B cell (primary cell): ENCODE data around the gene CCR9. TPM values are rescaled to one million over a fixed set of nuclear protein-coding genes. Genes with fewer than 3 reads are reported as not detected.

Experiments used
- ATAC-seq: fragments of 200-7000 bp; cut with Tn5 transposase; one replicate; pipeline ENCODE4 v1.10.0; 2021; ENCODE audit warnings: low read depth, mild to moderate bottlenecking, moderate number of reproducible peaks, moderate library complexity
- CTCF ChIA-PET: fragments of 350-600 bp; sonication (Branson Sonifier 250); formaldehyde crosslinking; loops from one replicate; lab custom pipeline; 2021; ENCODE audit warnings: antibody characterized with exemption, inconsistent platforms; lab: Charles Lee
- POLR2A ChIA-PET: fragments of 350-600 bp; sonication (Branson Sonifier 250); formaldehyde crosslinking; loops from one replicate; lab custom pipeline; 2021; ENCODE audit warnings: antibody characterized with exemption; lab: Charles Lee
- DNase-seq: peaks from one replicate; pipeline ENCODE4 v3.0.0; 2013
- H2AFZ ChIP-seq: 2 replicates; pipeline ENCODE4 v1.6.1; 2012; ENCODE audit warnings: mild to moderate bottlenecking, low read depth, low read length; ENCODE audit not compliant: insufficient read depth, poor library complexity, severe bottlenecking
- H3K27ac ChIP-seq, 2 donors: 1 replicate in 1 of 2; 2 replicates in 1 of 2; pipeline ENCODE4 v1.5.1; 2012 to 2013; ENCODE audit warnings: low read length in 2 of 2, mild to moderate bottlenecking in 2 of 2, moderate library complexity in 1 of 2
- H3K27me3 ChIP-seq, 4 experiments: fragments of 200-600 bp in 1 of 4; sonication (generic) in 1 of 4; replicated peaks in 1 of 4; 1 replicate in 2 of 4; 2 replicates in 2 of 4; pipeline versions ENCODE4 v1.6.1 to v1.7.0; 2013 to 2016; ENCODE audit warnings: low read length in 3 of 4, mild to moderate bottlenecking in 2 of 4, mixed read lengths in 1 of 4, moderate library complexity in 1 of 4; ENCODE audit not compliant: insufficient read depth in 4 of 4, control insufficient read depth in 3 of 4; ENCODE audit errors: control extremely low read depth in 1 of 4
- H3K36me3 ChIP-seq, 2 experiments: replicated peaks in 1 of 2; 1 replicate in 1 of 2; 2 replicates in 1 of 2; pipeline versions ENCODE4 v1.6.1 to v1.7.1; 2013; ENCODE audit warnings: low read length in 1 of 2; ENCODE audit not compliant: insufficient read depth in 2 of 2, control insufficient read depth in 1 of 2; ENCODE audit errors: control extremely low read depth in 1 of 2, extremely low read depth in 1 of 2
- H3K4me1 ChIP-seq, 2 donors: fragments of 200-600 bp in 1 of 2; sonication (generic) in 1 of 2; 1 replicate in 1 of 2; 2 replicates in 1 of 2; pipeline versions ENCODE4 v1.5.1 to v1.6.1; 2013 to 2017; ENCODE audit warnings: low read length in 2 of 2; ENCODE audit not compliant: control insufficient read depth in 2 of 2, insufficient read depth in 2 of 2
- H3K4me2 ChIP-seq: replicated peaks from 2 replicates; pipeline ENCODE3; 2012; ENCODE audit warnings: mild to moderate bottlenecking, low read depth, low read length; ENCODE audit not compliant: poor library complexity, severe bottlenecking
- H3K4me3 ChIP-seq, 5 experiments: fragments of 200-600 bp in 1 of 5; sonication (generic) in 1 of 5; 1 replicate in 3 of 5; 2 replicates in 2 of 5; pipeline versions ENCODE4 v1.5.1 to v1.7.0; 2011 to 2016; ENCODE audit warnings: low read length in 4 of 5, mild to moderate bottlenecking in 4 of 5, low read depth in 2 of 5, control low read depth in 1 of 5, moderate library complexity in 1 of 5; ENCODE audit not compliant: insufficient read depth in 1 of 5; ENCODE audit errors: control extremely low read depth in 1 of 5, extremely low read depth in 1 of 5
- H3K79me2 ChIP-seq: fragments of 200-600 bp; sonication (generic); one replicate; pipeline ENCODE4 v1.6.0; 2016; ENCODE audit warnings: low read length; ENCODE audit not compliant: control insufficient read depth, insufficient read depth
- H3K9ac ChIP-seq: fragments of 200-600 bp; sonication (generic); 2 replicates; pipeline ENCODE4 v1.6.1; 2017; ENCODE audit warnings: mild to moderate bottlenecking, low read length, moderate library complexity
- H3K9me3 ChIP-seq, 3 donors: one replicate each; pipeline versions ENCODE4 v1.6.1 to v1.7.1; 2013; ENCODE audit warnings: low read length in 2 of 3; ENCODE audit not compliant: control insufficient read depth in 2 of 3, insufficient read depth in 1 of 3; ENCODE audit errors: control extremely low read depth in 1 of 3
- H4K20me1 ChIP-seq: 2 replicates; pipeline ENCODE4 v1.6.0; 2012; ENCODE audit warnings: mild to moderate bottlenecking, low read length; ENCODE audit not compliant: insufficient read depth, control insufficient read depth, poor library complexity, severe bottlenecking
- H3K27ac Mint-ChIP-seq: one replicate; pipeline ENCODE4 v1.8.0; 2021; ENCODE audit warnings: mixed read lengths
- H3K27me3 Mint-ChIP-seq: one replicate; pipeline ENCODE4 v1.8.0; 2021; ENCODE audit warnings: mixed read lengths
- H3K4me1 Mint-ChIP-seq: one replicate; pipeline ENCODE4 v1.8.0; 2021; ENCODE audit warnings: mixed read lengths
- H3K4me3 Mint-ChIP-seq: one replicate; pipeline ENCODE4 v1.8.0; 2021; ENCODE audit warnings: mixed read lengths
- H3K9me3 Mint-ChIP-seq: one replicate; pipeline ENCODE4 v1.8.0; 2022; ENCODE audit warnings: mixed read lengths; ENCODE audit not compliant: insufficient read depth
- EZH2 ChIP-seq: IDR thresholded peaks from 2 replicates; pipeline ENCODE4 v1.6.1; 2012; ENCODE audit warnings: borderline replicate concordance, low read depth, mild to moderate bottlenecking, moderate library complexity, low read length; ENCODE audit not compliant: insufficient read depth, poor library complexity, severe bottlenecking
- WGBS: methylation state at CpG from one replicate; pipeline ENCODE4 v1.1.5; 2013; ENCODE audit warnings: missing lambda C conversion rate; ENCODE audit not compliant: insufficient coverage; 5-methylcytosine and 5-hydroxymethylcytosine counted together
- intact Hi-C: fragments of 100-400 bp; cut with micrococcal nuclease; formaldehyde crosslinking; loops from one replicate; pipeline ENCODE4 v1.10.0; 2022
- polyA plus RNA-seq: library from polyadenylated mRNA; depleted of rRNA; stranded (reverse); fragments of >200 nt; gene quantifications from 2 replicates; pipeline ENCODE4 v1.2.3, GENCODE V29; 2012
- total RNA-seq, 2 donors: library from RNA; stranded (reverse); fragments of 120-200 nt in 1 of 2; gene quantifications; 1 replicate in 1 of 2; 2 replicates in 1 of 2; pipeline versions ENCODE4 v1.2.3 to v1.2.4, GENCODE V29; 2013 to 2022
- TF ChIP-seq, protein P1 (sequence below): fragments of 200-600 bp; IDR thresholded peaks from one replicate; pipeline ENCODE4 v1.8.0; 2022; ENCODE audit warnings: antibody characterized with exemption, mild to moderate bottlenecking

Gene CCR9
- total and polyA plus RNA-seq, 2 donors (not counting 1 experiment from before 2014, with no cell fraction given), result 0.76 to 1.1 TPM

DNA sequence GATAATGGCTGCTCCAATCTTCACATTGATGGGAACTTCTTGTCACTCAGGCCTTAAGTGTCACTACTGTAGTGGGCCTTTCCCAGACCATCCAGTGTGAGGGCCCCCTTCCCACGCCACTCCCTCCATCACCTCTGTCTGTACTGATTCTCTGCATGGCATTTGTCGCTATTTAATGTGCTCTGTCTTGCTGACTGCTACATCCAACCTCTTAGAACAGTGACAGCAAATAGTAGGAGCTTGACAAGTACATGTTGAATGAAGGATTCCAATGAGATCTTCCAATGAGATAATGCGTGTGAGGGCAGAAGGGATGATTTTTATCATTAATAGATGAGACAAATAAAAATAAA lies 5.6 kb upstream of the CCR9 start:
- 86% methylated on average over 1 of the region's 3 CpGs for WGBS
- H3K9ac ChIP-seq, result no peak overlapping the region
- H3K4me1 ChIP-seq, result no peaks in the 10 kb centered on the region
- H3K4me2 ChIP-seq, result no peak overlapping the region
- no peak overlapping the region for H2AFZ ChIP-seq
- H4K20me1 ChIP-seq, result no peaks in the 10 kb centered on the region
- H3K27me3 ChIP-seq, result no peaks in the 10 kb centered on the region
- H3K79me2 ChIP-seq, result no peaks in the 10 kb centered on the region
- intact Hi-C loops, result no loop called here
- no peaks in the 10 kb centered on the region for H3K36me3 ChIP-seq
- peaks cover 10% of the 10 kb centered on the region for H3K27me3 Mint-ChIP-seq
- TF ChIP-seq, protein P1, sequence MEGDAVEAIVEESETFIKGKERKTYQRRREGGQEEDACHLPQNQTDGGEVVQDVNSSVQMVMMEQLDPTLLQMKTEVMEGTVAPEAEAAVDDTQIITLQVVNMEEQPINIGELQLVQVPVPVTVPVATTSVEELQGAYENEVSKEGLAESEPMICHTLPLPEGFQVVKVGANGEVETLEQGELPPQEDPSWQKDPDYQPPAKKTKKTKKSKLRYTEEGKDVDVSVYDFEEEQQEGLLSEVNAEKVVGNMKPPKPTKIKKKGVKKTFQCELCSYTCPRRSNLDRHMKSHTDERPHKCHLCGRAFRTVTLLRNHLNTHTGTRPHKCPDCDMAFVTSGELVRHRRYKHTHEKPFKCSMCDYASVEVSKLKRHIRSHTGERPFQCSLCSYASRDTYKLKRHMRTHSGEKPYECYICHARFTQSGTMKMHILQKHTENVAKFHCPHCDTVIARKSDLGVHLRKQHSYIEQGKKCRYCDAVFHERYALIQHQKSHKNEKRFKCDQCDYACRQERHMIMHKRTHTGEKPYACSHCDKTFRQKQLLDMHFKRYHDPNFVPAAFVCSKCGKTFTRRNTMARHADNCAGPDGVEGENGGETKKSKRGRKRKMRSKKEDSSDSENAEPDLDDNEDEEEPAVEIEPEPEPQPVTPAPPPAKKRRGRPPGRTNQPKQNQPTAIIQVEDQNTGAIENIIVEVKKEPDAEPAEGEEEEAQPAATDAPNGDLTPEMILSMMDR, result no peak
- no peak for TF ChIP-seq EZH2
- H3K4me3 ChIP-seq, result no peak overlapping the region
- H3K27ac ChIP-seq, result no peak overlapping the region
- ChIA-PET CTCF (no interaction called here), POLR2A (no interaction called here)
- no peak overlapping the region for H3K4me3 Mint-ChIP-seq
- DNase-seq, result no peak
- H3K9me3 Mint-ChIP-seq, result no peaks in the 10 kb centered on the region
- no peaks in the 10 kb centered on the region for H3K4me1 Mint-ChIP-seq
- no peak for ATAC-seq
- H3K9me3 ChIP-seq, result no peaks in the 10 kb centered on the region
- H3K27ac Mint-ChIP-seq, result no peak overlapping the region

DNA sequence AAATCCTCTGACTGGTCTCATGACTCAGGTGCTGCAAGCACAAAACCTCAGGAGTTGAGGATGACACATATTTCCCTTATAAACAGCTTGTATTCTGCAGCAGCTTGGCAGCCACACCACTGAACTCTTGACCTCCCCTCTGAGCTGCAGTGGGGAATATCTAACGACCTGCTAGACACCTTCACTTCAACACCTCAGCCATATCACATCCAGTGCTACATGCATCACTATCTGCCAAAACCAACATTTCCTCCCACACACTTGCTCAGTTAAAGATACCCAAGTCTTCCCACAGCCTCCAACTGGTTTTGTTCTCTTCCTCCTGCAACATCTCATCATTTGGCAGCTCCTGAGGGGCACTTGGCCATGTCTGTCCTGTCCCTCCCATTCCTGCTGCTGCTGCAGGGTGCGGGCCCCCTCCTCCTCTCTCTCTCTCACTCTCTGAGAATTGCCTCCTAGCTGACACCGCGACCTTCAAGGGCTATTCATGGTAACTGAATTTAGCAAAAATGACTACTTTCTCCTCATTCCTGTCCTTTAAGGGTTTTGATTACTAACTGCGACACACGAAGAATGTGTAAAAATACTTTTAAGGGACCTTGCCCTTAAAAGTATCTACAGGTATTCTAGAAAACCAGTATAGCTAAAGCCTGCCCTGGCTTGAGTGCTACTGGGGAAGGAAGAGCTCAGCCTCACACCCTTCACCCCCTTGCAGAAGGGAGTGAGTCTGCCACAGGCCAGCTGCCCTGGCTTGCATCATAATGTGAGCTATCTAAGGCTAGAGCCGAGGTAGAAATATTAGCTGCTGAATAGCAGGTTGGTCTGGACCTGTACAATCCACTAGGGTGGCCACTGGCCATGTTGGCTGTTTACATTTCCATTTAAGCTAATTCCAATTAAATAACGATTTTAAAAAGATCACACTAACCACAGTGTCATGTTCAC lies 5.0 kb upstream of the CCR9 start:
- H3K4me3 Mint-ChIP-seq, result no peak overlapping the region
- Histone ChIP-seq H3K4me2 (no peak overlapping the region), H3K9ac (no peak overlapping the region), H3K27me3 (no peaks in the 10 kb centered on the region), H2AFZ (no peak overlapping the region), H3K79me2 (no peaks in the 10 kb centered on the region), H3K36me3 (no peaks in the 10 kb centered on the region), H4K20me1 (no peaks in the 10 kb centered on the region), H3K27ac (no peak overlapping the region), H3K4me3 (no peak overlapping the region), H3K9me3 (no peaks in the 10 kb centered on the region), H3K4me1 (peaks cover 0 to 1% of the 10 kb centered on the region in 2 donors)
- intact Hi-C loops, result no loop called here
- POLR2A ChIA-PET, result no interaction called here
- no peaks in the 10 kb centered on the region for H3K9me3 Mint-ChIP-seq
- DNase-seq (no peak), ATAC-seq (no peak)
- no peak overlapping the region for H3K27ac Mint-ChIP-seq
- no peak for TF ChIP-seq EZH2
- TF ChIP-seq, protein P1, result no peak
- H3K4me1 Mint-ChIP-seq, result peaks cover 3% of the 10 kb centered on the region
- CTCF ChIA-PET, result interaction anchor here (1.0 kb wide), 1 partner anchor 9 kb away, joined by 4 read pairs; no protein-coding TSS in a partner anchor
- H3K27me3 Mint-ChIP-seq, result peaks cover 10% of the 10 kb centered on the region
- WGBS, result 47% methylated on average over 2 of the region's 8 CpGs
